ENCODE results near the gene TGFB1I1. TPM values are rescaled to one million over a fixed set of nuclear protein-coding genes. Genes with fewer than 3 reads are reported as not detected.

TGFB1I1 gene
- total RNA-seq, 4 donors from 2014 or later, result 15.1 to 34.1 (median 22.7) TPM

DNA sequence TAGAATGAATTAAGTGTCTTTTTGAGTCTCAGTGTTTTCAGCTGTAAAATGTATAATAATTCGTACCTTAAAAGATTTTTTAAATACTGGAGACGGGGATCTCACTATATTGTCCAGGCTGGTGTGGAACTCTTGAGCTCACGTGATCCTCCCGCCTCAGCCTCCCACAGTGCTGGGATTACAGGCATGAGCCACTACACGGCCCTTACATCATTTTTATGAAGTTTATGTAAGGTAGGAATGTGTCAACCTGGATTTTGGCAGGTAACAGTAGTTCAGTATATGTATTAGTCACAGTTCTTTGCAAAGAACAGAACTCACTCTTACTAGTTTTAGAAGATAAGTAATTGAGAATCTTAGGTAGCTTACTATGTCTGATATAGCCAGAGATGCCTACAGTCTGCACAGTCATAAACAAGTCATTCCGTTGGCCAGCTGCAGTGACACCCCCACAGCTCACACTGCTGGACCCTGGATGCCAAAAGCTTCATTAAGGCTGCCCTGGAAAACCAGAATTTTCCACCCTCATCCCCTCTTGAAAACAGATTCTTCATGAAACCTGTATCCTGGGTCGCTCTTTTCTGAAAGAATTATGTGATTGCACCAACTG lies 43.2 kb upstream of the TGFB1I1 start:
- intact Hi-C loops (cut with DNase I; ENCODE audit: low total_unique reads), result no loop called here
- TF ChIP-seq POLR2A (IDR thresholded peaks at IDR 0.05), result no peak
- TF ChIP-seq, protein P1, sequence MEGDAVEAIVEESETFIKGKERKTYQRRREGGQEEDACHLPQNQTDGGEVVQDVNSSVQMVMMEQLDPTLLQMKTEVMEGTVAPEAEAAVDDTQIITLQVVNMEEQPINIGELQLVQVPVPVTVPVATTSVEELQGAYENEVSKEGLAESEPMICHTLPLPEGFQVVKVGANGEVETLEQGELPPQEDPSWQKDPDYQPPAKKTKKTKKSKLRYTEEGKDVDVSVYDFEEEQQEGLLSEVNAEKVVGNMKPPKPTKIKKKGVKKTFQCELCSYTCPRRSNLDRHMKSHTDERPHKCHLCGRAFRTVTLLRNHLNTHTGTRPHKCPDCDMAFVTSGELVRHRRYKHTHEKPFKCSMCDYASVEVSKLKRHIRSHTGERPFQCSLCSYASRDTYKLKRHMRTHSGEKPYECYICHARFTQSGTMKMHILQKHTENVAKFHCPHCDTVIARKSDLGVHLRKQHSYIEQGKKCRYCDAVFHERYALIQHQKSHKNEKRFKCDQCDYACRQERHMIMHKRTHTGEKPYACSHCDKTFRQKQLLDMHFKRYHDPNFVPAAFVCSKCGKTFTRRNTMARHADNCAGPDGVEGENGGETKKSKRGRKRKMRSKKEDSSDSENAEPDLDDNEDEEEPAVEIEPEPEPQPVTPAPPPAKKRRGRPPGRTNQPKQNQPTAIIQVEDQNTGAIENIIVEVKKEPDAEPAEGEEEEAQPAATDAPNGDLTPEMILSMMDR (IDR thresholded peaks at IDR 0.05), result no peak
- no peak overlapping the region for H3K4me3 ChIP-seq (ENCODE audit: low read depth, poor library complexity, severe bottlenecking)
- 63 to 69% methylated on average over 7 of the region's 7 CpGs for WGBS, 2 donors
- DNase-seq (ENCODE audit: low spot score in 2 of 2), result no peak

DNA sequence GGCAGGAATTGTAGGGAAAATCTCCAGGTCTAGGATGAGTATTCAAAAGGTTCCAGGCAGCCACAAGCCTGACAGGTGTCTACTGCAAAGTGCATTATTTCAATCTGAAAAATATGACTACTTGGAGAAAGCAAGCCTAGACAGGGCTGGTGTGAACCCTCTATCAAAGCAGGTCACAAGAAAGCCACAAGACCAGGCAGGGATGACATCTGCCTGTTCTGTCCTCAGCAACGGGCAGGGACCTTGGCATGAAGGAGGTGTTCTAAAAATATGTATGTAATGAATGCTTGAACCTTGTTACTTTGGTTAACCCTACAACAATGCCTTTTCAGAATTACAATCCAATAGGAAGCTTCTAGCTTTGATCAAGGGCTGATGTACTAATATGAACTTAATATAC lies 42.6 kb upstream of the TGFB1I1 start:
- intact Hi-C loops (cut with DNase I; ENCODE audit: low total_unique reads), result no loop called here

DNA sequence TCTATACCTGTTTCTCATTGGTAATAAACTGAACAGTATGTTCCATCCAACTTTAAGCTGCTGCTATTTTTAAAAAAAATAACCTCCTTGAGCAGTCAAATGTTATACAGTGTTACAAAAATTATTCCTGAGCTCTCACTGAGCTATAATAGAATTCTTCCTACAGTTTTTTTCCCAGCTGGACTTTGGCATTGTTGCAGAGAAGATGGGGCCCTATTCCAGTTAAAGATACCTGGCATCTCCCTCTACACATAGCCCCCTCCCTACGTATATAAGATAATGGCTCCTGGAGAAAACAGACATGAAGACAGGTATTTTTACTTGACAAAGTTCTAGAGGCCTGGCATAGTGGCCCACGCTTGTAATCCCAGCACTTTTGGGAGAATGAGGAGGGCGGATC lies 42.2 kb upstream of the TGFB1I1 start:
- no peak overlapping the region for H3K4me3 ChIP-seq (ENCODE audit: low read depth, poor library complexity, severe bottlenecking)
- DNase-seq (ENCODE audit: low spot score in 2 of 2), result no peak
- no peak for TF ChIP-seq POLR2A (IDR thresholded peaks at IDR 0.05)
- TF ChIP-seq, protein P1 (IDR thresholded peaks at IDR 0.05), result no peak
- intact Hi-C loops (cut with DNase I; ENCODE audit: low total_unique reads), result loop anchor here (10.0 kb wide), 1 partner anchor 275 kb away; the partner anchor contains the start of gene PRSS36
- WGBS, 2 donors, result 87 to 93% methylated on average over 3 of the region's 3 CpGs

More for the DNA sequence above, 42.6 kb upstream of the TGFB1I1 start:
- no peak for DNase-seq (ENCODE audit: low spot score in 2 of 2)
- H3K4me3 ChIP-seq (ENCODE audit: low read depth, poor library complexity, severe bottlenecking), result no peak overlapping the region
- 0 to 11% methylated on average over 1 of the region's 1 CpG for WGBS, 2 donors
- TF ChIP-seq, protein P1 (IDR thresholded peaks at IDR 0.05), result no peak
- TF ChIP-seq POLR2A (IDR thresholded peaks at IDR 0.05), result no peak

DNA sequence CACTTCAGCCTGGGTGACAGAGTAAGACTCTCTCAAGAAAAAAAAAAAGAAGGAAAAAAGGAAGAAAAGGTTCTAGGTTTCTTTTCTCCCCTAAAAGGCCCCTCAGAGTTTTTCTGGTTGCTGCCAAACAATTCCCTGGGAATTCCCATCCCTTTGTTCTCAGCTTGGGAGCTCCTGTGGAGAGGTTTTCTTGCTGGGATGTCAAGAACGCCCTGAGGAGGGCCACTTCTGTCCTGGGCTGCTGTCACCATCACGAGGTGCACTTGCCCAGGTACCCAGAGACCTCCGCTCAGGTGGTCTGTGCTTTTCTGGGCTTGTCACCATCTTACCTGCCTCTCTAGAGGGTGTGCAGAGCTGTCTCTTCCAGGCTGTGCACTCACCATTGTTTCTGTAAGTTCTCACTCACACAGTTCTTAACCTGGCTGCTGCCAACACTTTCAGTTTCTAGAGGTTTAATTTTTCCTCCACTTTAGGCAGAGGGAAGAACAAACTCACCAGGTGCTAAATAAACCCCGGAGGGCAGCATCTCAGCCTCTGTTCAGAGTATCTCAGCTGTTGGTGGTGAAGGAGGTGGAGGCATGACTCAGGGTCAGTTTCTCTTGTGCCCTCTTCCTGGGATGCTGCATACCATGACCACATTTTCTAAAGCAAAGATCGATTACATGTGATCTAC lies 41.4 kb upstream of the TGFB1I1 start:
- 51 to 56% methylated on average over 5 of the region's 5 CpGs for WGBS, 2 donors
- H3K4me3 ChIP-seq (ENCODE audit: low read depth, poor library complexity, severe bottlenecking), result no peak overlapping the region
- TF ChIP-seq, protein P1 (IDR thresholded peaks at IDR 0.05), result no peak
- intact Hi-C loops (cut with DNase I; ENCODE audit: low total_unique reads), result loop anchor here (10.0 kb wide), 1 partner anchor 276 kb away; the partner anchor contains the start of gene PRSS36
- DNase-seq (ENCODE audit: low spot score in 2 of 2), result no peak

DNA sequence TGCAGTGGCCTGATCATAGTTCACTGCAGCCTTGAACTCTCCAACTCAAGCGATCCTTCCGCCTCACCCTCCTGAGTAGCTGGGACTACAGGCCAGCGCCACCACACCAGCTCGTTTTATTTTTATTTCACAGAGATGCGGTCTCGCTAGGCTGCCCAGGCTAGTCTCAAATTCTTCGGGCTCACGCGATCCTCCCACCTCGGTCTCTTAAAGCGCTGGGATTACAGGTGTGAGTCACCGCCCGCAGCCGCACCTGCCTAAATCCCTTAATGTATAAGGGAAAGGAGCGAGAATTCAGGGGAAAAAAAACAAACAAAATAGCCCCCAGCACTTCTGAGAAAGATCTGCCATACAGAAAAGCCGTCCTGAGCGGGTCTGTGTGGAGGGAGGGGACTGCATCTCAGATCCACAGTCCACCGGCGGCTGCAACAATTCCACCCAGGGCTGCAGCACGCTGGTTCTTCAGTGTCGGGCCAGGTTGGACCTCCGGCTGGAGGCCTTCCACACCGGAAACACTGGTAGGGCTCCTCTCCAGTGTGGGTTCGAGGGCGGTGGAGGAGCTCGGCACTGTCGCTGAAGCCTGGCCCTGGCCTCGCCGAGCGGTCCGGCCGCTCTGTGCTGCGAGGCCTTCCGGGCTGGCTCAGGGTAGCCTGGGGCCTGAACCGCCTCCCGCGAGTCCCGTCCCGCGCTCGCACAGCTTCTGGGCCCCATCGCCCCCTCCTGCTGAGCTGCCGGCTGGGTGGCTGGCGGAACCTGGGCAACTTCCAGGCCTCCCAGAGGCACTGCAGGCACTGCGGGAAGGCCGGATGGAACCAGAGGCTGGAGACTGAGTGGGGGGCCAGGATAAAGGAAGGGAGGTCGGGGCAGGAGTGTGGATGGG lies 36.4 kb upstream of the TGFB1I1 start:
- WGBS, 2 donors, result 90 to 91% methylated on average over 38 to 47 of the region's 47 CpGs
- intact Hi-C loops (cut with DNase I; ENCODE audit: low total_unique reads), result loop anchor here (10.0 kb wide), 1 partner anchor 281 kb away; the partner anchor contains the start of gene PRSS36
- H3K4me3 ChIP-seq (ENCODE audit: low read depth, poor library complexity, severe bottlenecking), result no peak overlapping the region
- TF ChIP-seq, protein P1 (IDR thresholded peaks at IDR 0.05), result no peak
- no peak for TF ChIP-seq POLR2A (IDR thresholded peaks at IDR 0.05)
- no peak for DNase-seq (ENCODE audit: low spot score in 2 of 2)

Measured in lower leg skin (tissue), 4 donors.